HG03565 (cell line): Measurements from ENCODE around the gene LRRN4.
"Not testable (repeated sequence)": the region's sequence is repeated elsewhere in the genome, so short reads cannot be mapped to it uniquely, and the experiment has no call there.

Experiments
- ATAC-seq: cut with Tn5 transposase; IDR thresholded peaks from one replicate; pipeline ENCODE4 v1.9.1; 2021; ENCODE audit warnings: mild to moderate bottlenecking, moderate library complexity; ENCODE audit not compliant: unreplicated experiment

LRRN4 gene

DNA sequence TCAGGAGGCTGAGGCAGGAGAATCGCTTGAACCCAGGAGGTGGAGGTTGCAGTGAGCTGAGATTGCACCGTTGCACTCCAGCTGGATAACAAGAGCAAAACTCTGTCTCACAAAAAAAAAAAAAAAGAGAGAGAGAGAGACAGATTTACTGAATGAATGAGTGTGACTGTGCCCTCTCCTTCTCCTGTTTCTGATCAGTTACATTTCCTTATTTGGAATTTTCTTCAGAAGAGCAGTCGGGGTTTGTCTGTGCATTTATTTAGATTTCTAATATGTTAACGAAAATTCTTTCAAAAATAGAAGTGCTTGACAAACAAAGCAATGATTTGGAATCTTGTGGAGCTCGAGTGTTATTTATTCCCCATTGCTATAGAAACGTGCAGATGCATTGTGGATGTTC, 6.4 kb upstream of the LRRN4 start:
- no peak for ATAC-seq

DNA sequence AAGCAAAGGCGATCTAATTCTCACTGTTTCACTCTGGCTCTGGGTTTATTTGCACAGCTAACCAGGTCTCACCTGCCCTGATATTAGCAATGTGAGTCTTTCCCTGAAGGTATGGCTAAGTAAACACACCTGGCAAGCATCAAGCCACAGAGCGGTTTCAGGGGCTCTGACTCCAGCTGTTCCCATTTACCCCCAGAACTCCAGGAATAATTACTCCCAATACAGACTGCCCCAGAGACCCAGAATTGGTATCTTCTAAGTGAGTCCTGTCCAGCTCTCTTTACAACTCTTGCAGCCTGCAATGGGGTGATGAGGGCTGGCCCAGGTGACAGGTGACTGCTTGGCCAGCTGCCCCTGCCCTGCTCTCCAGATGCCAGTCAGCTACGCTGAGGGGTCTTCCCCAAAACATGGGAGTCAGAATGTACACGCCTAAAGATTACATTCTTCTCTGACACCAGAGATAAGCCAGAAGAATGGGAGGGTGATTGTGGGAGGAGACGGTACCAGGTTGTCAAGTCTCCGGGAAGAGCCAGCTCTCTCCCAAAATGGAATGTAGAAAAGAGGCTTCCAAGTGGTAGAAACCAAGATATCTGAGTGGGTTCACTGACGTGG, 4.9 kb upstream of the LRRN4 start:
- no peak for ATAC-seq

DNA sequence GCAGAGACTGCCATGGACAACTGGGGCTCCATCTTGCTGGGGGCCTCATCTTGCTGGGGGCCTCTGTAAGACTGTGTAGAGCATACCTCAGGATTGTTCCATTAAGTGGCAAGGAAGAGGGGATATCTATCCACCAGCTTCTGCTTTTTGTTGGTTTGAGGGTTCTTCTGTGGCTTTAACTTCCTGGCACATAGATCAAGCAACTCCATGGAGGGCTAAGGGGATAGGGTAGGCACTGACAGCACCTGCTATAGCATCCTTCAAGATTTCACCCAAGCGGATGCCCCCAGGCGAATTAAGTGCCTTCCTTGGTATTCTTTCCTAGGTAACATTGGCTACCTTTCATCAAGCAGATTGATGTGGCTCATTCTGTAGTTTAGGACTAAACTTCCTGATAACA, 3.8 kb upstream of the LRRN4 start:
- ATAC-seq: no peak

DNA sequence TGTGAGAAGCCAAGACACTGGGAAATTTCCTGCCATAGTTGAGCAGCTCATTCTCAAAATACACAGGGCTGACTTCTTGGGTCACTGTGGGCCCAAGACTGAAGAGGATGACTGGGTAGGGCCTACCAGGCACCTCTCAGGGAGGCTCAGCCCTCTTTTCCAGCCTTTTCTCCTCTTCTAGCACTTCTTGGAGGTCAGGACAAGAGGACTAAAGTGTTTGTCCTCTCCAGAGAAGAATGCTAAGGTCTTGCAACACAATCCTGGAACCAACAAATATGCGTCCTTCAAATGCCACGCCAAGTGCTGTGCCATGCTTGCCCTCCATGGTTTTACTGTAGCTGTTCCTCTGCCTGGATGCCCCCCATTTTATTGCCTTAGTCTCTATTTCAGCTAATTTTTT, 3.3 kb upstream of the LRRN4 start:
- ATAC-seq: no peak

DNA sequence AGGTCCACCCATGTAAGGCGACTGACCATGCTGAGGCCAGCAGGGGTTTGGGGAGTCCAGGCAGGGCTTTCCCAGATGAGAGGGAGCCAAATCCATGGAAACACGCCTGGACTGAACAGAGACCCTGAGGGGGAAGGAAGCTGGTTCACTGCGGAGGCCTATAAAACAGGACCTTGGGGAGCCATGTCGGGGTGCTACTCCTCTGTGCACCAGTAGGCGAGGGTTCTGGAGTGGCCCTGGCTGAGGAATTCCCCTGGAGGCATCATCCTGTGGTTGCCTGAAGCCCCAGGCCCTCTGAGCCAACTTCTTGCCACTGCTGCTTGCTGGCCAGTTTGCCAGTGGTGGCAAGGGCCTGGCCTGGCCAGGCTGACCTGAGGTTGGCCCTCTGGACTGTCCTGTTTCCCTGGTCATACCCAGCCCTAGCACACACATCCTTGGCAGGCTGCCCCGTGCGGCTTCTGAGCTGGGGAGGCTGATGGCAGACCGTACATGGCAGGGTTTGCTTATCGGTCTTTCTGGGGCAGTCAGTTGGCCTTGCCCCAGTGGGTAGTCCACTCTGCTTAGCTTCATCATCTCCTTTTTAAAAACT, 2.2 kb upstream of the LRRN4 start:
- no peak for ATAC-seq

DNA sequence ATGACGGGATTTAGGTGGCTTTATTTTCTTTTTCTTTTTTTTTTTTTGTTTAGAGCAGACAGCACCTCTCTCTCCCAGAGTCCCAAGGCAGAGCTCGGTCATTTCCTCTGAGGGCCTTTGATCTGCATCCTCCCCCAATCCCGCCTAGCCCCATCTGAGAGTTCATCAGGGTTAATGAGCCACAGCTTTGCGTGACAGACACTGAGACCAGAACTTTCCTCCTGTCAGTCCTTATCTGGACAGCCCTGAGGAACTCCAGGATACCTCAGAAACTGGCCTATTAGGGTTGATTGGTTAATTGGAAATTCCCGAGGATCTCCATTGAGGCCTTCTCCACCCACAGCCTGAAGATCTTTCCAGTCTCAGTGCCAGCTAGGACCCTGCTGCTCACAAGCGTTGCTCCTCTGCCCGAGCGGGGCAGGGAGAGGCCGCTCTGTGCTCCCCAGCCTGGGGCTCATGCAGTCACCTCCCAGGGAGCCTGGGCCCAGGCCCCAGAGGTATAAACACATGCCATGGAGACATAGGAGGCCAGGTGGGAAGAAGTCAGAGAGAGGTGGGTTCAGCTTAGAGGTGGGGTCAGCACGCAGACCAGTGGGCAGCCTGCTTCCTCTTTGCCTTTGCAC, 1.4 kb upstream of the LRRN4 start:
- ATAC-seq: no peak

DNA sequence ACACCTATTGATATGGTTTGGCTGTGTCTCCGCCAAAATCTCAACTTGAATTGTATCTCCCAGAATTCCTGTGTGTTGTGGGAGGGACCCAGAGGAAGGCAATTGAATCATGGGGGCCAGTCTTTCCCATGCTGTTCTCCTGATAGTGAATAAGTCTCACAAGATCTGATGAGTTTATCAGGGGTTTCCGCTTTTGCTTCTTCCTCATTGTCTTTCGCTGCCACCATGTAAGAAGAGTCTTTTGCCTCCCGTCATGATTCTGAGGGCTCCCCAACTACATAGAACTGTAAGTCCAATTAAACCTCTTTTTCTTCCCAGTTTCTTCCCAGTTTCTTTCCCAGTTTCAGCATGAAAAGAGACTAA, 810 bp upstream of the LRRN4 start:
- not testable (repeated sequence) for ATAC-seq

DNA sequence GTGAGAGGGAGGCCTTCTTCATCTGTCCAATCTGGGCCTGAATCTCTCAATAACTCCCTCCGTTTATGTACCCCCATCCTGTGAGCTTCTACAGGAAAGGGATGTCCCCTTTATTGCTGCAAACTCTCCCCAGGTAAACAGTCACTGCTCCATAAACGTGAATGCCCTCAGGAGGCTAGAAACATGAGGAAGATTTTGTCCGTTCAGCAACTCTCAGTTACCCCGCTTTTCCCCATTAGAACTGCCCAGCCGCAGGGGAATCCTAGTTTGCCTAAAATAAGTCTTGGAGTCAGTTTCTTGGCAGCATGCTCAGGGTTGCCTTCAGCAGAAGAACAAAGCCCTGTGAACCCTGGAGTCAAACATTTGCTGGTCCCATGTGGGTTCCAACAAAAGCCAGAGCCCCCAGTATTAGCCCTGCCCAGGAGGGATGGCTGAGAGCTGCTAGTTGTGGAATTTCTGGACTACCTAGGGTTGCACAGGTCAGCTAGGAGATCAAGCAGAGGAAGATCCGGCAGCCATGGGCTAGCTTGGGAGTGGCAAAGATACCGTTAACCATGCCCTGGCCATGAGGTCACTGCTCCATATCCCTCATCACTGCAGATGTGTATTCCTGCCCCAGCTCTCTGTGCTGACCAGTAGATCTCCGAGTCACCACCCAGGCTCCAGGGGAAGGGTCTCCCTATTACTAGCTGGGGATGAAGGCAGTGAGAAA, 640 bp downstream of the LRRN4 start:
- ATAC-seq: no peak

DNA sequence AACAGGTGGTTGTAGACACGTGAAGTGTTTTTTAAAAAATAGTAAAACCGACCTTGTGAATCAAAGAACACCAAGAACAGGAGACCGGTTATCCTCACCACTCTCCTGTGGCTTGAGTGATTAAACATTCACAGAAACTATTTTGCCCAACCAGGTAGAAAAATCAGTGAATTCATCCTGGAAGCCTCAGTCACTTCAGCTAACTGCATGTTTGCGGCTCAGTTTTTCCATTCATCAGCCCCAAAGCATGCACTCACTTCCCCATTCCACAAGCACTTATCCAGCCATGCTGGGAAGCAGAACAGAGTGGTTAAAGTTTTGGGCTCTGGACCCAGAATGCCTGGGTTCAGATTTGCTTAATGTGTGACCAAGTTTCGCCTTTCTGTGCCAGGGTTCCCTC, 2.4 kb downstream of the LRRN4 start:
- no peak for ATAC-seq

DNA sequence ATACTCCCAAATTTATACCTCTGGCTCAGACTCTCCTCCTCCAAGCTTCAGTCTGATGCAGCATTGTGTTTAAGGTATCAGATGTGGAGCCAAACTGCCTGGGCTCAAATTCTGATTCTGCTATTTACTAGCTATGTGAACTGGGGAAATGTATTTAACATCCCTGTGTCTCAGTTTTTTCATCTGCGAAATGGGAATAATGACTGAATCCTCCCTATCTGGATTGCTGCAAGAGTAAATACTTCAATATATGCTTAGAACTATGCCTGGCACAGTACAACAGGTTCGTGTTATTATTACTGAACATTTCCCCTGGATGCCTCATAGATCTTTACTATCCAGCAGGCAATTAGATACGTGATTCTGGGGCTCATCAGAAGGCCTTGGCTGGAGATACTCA, 5.5 kb downstream of the LRRN4 start:
- ATAC-seq: no peak

DNA sequence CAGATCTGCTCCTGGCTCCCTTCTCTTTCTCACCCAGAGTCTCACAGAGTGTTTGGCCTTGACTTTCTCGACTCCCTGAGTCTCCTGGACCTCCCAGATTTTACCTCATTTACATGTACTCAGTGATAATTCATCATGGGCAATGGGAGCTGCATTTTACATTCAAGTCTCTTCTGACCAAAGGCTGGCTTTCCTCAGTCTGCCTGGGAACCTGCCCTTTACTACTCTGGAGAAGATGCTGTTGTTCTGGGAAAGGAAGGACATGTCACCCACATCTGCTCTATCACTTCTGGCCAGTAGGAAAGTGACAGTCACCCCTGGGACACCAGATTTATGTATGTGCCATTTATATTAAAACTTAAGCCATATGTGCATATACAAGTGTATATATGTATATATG, 7.4 kb downstream of the LRRN4 start:
- no peak for ATAC-seq

DNA sequence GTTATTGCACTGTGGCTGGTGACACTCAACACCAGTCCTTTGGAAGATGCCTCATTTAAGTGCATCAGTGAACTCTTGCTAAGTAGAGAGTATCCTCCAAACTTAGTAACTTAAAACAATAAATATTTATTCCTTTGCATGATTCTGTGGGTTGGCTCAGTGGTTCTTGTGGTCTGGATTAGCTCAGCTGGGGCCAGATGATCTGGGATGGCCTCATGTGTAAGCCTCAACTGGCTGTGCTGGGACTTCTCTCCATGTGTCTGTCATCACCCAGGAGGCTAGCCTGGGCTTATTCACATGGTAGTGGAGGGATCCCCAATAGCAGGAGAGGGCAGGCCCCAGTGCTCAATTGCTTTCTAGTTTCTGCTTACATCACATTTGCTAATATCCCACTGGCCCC, 8.3 kb downstream of the LRRN4 start:
- no peak for ATAC-seq

DNA sequence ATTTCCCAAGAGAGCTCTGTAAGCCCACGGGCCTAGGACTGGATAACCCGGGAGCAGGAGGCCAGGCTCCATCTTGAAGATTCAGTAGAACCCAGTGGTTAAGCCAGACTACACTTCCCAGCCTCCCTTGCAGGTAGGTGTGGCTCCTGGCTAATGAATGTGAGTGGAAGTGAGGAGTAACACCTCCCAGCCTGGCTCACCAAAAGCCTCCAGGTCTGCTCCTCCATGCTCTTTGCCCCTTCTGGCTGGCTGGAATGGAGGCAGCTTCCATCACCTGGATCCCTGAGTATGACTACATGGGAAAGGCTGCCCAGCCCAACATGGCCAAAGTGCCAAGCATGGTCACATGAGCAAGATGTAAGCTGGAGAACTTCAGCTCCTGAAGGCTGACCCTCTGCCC, 9.7 kb downstream of the LRRN4 start:
- no peak for ATAC-seq

DNA sequence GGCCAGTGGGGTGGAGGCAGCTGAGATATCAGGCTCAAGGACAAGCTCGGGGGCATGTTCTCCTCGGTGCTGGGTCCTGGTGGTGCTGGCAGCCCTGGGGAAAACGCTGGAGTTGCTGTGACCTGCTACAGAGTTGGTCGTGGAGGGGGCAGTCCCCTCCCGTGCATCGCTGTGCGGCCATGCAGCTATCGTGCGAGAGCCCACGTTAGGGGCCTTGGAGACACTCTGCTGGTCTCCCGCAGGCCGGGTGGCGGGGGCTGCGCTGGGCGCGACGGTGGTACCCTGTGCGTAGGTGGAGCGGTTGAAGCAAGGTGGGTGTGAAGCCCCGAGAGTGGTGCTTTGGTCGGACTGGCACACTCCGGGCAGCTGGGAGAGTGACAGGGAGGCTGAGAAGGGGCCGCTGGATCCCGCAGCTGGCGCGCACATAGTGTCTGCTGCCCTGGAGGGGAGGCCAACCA, 12.0 kb downstream of the LRRN4 start:
- ATAC-seq: no peak

DNA sequence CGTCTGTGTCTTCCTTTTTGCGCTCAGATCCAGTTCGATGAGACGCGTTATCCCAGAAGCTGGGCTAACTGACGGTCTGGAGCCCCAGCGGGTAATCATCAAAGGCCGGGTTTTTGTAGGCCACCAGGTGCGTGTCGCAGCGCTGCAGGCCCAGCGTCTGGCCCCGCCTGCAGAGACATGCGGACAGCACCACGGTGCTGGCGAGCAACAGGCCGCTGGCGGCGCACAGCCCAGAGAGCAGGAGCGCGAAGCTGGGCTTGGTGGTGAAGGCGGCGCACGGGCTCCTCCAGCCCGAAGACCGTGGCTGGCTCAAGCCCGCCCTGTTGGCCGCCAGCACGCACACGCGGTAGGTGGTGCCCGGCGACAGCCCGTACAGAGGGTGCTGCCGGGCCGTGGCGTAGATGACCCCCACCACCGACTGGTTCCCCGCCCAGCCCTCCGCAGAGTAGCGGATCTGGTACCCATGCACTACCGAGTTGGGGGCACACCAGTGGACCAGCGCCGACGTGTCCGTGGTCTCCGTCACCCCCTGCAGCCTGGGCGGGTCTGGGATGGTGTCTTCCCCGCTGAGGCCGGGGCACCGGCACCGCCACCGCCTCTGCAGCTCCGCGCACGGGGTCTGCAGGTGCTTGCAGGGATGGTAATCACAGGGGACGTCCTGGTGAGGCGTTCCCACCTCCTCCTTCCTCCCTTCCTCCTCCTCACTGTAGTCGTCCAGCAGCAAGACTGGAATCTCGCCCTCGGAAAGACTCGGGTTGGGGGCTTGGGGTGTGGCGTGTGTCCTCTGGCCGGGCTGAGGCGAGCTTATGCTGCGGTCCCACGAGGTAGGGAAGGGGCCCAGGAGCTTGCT, 12.7 kb downstream of the LRRN4 start:
- ATAC-seq: no peak

DNA sequence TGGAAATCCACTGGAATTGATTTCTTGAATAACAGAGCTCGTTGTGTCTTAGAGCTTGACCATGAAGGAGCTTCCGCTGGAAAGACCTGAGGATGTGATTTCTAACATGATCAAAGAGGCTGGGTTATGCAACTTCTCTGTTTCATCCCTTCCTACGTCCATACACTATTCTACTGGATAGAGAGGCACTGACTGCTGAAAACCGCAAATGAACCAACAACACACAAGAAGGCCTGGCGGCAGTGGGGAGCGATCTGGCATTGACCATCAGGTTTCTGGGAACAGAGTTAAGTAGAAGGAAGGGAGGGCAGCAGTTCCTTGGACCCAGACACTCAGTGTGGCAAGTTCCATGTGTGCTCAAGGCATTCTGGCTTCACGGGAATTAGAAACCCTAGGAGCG, 13.3 kb downstream of the LRRN4 start:
- no peak for ATAC-seq

DNA sequence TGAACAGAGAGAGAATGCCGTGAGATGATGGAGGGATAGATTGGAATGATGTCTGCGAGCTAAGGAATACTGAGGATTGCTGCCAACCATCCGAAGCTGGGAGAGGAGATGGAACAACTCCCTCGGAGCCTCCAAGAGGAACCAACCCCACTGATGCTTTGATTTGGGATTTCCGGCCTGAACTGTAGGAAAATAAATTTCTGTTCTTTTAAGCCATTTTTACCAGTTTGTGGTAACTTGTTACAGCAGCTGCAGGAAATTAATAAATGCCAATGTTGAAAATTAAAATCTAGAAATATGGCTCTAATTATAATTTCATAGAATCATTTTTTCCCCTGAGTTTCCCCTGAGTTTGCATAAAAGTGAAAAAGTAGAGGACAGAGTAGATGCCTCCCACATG, 14.1 kb downstream of the LRRN4 start:
- no peak for ATAC-seq

DNA sequence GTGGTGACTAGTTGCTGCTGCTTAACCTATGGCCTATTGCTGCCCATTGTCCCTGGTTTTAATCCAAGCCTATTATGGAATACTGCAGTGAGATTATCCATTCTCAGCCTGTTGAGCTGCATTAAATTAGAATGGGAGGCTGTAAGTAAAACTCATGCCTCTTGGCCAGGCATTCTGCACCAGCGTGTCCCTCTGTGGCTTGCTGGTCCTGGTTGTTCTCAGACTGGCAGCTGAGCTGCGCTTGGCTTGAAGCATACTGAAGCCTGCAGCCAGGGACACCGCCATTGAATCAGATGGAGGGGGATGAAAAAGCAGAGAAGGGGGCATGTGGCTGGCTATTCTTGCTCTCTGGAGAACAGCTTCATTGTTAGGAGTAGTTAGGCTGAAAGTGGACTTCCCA, 15.6 kb downstream of the LRRN4 start:
- ATAC-seq: no peak

DNA sequence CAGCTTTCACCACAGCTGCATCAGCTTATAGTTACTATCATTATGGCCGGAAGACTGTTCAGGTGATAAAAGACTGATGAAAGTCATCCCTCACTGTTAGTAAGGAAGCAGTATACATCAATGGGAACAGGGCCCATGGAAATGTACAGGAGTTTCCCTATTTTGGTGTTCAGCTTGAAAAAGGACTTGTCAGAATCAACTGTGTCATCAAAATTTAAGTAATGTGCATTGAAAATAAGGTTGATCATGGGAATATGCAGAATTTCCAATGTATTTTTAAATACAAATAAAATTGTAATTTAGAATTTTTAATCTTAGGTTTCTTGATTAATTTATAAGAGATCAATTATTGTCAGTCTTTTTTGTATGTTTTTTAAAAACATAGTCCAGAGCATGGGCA, 16.8 kb downstream of the LRRN4 start:
- ATAC-seq: no peak

DNA sequence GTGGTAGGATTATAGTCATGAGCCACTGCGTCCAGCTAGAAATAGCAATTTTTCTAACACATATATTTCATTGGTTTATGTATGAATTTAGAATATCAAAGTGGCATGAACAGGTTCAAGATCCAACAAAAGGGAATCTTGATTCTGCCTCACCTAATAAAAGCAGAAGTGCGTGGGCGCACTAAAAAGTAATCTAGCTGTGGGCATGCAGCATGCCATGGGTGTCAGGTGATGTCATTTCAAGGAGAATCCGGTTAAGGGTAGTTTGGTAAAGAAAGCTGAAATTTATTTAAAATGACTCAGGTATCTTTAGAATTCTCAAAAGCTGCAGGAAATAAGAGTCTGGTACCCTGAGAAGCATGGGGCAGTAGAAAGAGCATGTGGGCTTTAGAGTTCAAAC, 17.6 kb downstream of the LRRN4 start:
- no peak for ATAC-seq
